Stimulated activated CD4-positive, alpha-beta T cell treated with anti-CD3 and anti-CD28 coated beads, Interleukin-15, amount 100 ng/mL, for 48 hours (primary cell): ENCODE results near the gene ITGA2B.
"Not testable (repeated sequence)": the region's sequence is repeated elsewhere in the genome, so short reads cannot be mapped to it uniquely, and the experiment has no call there.

Experiments used
- DNase-seq, 2 donors: peaks; one replicate each; pipeline ENCODE4 v3.0.0-alpha.2; 2020; ENCODE audit warnings: low read depth in 2 of 2

Gene ITGA2B

DNA sequence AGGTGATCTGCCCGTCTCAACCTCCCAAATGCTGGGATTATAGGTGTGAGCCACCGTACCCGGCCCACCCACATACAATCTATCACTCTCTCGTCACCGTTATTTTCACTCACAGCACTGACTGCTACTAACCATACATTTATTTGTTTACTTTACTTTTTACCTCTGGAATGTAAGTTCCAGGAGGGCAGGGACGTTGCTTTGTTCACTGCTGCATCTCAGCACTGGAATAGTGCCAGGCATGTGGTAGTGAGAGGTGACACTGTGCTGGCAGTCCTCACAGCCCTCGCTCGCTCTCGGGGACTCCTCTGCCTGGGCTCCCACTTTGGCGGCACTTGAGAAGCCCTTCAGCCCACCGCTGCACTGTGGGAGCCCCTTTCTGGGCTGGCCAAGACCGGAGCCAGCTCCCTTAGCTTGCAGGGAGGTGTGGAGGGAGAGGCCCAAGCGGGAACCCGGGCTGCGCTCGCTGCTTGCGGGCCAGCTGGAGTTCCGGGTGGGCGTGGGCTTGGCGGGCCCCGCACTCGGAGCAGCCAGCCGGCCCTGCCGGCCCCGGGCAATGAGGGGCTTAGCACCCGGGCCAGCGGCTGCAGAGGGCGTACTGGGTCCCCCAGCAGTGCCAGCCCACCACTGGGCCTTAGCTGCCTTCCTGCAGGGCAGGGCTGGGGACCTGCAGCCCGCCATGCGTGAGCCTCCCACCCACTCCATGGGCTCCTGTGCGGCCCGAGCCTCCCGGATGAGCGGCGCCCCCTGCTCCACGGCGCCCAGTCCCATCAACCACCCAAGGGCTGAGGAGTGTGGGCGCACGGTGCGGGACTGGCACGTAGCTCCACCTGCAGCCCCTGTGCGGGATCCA lies 20.8 kb downstream of the ITGA2B start:
- DNase-seq: not testable (repeated sequence)

DNA sequence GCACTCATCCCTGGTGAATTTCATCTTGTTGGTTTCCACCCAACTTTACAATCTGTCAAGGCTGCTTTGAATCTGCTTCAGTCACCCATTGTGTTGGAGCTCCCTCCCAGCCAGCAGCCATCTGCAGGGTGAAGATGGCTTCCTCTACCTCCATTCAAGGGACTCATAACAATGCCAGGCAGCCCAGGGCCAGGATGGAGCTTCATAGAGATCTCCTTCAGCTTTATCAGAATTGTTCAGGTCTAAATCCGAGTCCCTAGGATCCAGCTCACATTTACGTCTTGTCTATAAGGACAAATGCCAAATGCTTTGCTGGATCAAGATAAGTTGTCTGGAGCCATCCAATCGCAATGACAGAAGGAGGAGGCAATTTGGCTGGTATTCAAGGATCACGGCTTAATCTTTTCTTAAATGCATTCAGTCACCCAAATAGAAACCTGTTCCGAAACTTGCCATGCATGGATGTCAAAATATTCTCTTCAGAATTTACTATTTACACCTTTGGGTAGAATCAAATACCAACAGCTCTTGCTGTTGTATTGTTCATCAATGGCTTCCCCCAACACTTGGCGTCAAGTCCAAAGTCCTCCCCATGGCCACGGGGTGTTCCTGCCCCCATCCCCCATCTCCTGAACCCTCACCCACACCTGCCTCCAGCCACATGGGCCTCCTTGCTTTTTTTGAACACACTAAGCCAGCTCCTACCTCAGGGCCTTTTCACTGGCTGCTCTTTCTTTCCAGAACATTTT lies 22.0 kb downstream of the ITGA2B start:
- no peak for DNase-seq

DNA sequence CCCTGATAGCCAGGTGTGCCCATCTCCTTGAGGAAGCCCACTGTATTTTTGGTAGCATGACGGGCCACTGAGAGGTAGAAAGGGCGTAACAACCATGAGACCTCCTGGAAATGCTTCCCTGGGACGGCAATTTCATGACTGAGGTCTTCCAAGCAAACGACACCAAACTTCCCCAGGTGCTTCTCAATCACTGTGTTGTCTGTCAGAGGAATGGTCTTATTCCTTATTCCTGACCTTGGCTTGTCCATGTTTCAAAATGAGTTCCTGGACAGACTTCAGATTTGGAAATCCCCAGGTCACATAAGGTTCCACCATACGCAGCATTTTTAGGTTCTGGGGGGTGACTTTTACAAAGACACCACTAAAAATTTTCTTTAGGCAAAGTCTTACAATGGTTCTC lies 24.4 kb downstream of the ITGA2B start:
- DNase-seq: not testable (repeated sequence)

DNA sequence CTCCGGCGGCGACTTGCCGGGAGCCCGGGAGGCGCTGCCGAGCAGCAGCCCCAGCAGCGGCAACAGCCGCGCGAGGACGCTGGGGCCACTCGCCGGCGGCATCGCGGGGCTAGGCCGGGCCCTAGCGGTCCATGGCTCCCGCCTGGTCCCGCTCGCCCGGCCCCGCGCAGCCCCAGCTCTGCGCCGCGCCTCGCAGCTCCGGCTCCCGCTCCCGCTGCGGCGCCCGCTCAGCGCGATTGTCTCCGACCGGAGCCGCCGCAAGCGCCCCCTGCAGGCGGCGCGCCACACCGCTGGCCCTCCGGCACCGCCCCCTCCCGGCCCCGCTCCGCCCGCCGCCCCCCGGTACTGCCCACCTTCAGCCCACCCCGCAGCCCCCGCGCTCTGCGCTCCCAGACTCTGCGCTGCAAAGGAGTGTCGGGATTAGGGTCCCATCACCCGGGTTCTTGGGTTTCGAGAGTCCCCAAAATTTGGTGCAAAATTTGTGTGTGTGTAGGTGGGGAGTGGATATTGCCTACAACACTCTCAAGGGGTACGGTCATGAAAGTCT lies 25.8 kb downstream of the ITGA2B start, which contains the start of gene FAM171A2:
FAM171A2 (minus strand) TSS at position 241 of the 547 bp plus-strand sequence; CDS start at position 102, 139 bp downstream.
- DNase-seq: peak in 1 of 2 donors; percentile 53

DNA sequence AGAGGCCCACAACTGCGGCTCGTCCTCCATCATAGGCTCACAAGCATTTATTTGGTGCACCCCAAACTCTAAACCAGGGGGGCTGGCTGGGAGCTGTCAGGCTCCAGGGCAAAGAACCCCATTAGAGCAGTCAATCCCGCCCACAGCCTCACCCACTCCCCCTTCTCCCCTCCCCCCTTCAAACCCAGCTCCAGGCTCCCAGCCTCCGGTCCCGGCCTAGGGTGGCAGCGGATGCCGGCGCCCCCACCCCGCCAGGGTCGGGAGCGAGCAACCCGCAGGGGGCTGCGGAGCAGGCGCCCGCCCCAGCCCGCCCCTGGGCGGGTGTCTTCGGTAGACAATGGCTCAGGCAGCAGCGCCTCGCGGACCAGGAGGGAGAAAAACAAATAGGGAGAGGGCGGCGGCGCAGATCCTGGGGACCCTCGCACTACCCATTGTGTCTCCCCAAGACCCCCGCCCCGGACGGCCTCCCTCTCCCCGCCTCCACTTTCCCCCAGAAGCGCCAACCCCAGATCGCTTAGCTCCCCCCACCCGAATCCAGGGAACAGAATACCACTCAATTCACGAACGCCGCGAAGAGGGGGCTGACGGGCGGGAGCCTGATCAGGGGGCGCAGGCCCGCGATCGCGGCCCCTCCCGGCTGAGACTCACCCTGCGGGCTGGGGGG lies 26.4 kb downstream of the ITGA2B start:
- DNase-seq: no peak

DNA sequence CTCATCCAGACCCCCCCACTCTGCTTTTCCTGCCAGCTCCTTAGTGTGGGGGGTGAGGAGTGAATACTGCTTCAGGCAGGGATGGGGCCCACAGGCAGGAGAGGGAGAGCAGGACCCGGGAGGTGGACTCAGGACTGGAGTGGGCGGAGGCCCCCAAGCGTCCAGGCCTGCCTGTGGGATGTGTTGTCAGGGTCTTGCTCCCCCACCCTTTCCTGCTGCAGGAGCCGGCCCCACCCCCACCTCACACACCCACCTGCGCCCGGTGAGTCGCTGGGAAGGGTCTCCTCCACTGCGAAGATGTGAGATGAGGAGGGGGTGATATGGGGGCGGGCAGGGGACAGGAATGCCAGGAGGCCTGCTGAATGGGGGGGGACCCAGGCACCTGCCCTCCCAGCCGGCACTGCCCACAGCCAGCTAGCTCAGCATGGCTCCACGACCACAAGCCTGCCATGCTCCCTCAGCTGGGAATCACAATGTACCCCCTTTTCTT lies 26.9 kb downstream of the ITGA2B start:
- no peak for DNase-seq

DNA sequence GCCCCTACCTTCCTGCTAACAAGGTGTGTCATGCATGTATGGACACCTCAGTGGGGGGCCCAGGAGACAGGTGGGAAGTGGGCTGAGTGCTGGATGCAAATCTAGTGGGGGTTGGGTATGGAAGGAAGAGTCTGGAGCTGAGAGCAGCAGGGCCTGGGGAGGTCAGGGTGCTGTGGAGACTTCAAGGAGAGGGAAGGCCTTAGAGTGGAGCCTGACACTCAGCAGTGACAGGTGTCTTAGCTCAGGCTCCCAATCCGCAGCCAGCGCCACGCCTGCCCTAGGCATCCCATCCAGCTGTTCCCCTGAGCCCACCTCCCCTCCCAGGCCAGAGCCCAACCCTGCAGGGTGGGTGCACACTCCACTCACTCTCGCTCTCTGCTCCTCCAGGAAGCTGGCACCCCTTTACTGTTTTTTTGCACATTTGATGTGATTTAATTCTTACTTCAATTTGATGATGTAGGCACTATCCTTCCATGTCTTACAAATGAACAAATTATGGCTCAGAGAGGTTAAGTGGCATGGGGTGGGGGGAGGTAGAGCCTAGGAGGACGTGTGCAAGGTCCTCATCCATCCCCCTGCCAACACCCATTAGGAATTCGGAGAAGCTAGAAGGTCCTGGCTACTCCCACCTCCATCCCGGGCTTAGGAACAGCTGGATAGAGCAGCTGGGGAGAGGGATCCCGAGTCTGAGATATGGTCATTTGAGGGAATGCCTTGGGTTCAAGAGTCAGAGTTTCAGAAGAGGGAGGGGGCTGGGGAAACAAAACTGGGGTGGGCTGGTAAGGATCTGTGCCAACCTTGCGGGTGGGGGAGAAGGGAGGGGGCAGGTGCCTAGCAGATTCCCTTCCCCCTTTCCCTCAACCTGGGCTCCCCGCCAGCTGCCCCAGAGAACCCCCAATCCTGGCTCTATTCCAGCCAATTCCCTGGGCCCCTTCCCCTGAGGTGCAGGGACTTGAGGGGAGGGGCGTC lies 27.9 kb downstream of the ITGA2B start:
- no peak for DNase-seq

DNA sequence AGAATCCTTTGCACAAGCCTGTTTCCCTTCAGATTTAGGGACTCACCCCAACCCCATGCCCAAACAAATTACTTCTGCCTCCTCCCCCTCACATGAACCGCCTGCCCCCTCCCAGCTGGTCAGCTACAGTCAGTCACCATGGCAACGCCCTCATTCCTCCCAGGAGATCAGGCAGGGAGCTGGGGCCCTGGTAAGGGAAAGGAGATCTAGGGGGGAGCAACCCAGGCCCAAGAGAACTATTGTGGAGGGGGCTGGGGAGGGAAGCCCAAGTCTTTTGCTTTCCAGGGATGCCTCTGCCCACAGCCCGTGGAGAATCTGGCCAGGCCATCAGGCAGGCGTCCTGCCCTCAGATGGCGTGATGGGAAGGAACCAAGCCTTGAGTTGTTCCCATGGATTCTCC lies 28.6 kb downstream of the ITGA2B start:
- no peak for DNase-seq

DNA sequence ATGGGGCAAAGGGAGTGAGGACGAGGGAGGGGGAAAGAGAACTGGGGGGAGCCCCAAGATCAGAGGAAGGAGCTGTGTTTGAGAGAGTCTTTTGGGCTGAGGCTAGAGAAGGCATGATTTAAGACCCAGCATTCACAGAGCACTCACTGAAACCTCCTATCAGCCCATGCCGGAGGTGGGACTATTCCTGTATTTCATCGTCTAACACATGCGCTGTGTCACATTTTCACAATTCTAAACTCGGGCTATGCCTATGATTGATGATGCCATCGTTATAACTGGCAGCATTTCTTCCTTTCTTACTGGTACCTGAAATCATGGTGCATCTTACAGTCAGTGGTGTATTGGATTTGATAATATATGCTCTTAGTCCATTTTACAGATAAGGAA lies 29.3 kb downstream of the ITGA2B start:
- DNase-seq: no peak

DNA sequence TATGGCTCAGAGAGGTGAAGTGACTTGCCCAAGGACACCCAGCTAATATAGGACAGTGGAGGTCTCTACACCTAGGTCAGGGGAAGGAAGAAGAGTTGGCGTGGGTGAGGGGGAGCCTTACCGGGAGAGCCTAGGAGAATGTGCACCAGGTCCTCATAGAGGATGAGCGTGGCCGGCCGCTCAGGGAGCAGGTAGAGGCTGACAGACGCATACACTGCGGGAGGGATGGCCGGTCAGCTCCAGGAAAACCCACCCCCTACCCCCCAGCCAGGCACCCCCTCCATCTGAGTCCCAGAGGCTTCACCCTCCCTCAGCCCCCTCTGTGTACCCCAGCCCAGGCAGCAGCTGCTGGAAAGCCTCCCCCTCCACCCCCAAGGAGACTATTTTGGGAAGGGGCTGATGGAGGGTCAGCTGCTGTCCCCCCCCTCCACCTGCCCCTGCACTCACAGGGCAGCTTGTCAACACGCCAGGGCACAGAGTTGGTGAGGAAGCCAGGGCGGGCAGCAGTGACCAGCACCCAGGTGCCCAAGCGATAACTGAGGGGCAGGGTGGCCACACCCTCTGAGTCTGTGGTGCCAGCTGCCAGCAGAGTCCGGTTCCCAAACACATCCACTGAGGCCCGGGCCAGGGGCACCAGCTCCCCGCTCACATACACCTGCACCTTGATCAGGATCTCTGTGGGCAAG lies 29.8 kb downstream of the ITGA2B start:
- no peak for DNase-seq

DNA sequence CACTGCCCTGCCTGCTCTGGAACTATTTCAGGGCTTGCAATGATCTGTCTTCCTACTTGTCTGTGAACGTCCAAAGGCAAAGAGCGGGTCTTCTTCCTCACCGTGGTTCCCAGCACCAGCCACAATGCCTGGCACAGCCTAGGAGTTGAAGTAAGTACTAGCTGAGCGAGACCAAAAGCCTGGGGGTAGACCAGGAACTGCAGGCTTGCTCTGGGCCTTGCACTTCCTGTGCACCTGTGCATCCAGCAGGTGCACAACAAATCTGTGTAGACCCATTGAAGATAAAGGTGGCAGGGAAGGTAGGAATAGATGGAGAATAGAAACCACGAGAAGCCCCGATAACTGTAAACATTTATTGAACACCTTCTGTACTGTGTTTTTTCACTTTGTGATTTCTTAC lies 30.4 kb downstream of the ITGA2B start:
- no peak for DNase-seq

DNA sequence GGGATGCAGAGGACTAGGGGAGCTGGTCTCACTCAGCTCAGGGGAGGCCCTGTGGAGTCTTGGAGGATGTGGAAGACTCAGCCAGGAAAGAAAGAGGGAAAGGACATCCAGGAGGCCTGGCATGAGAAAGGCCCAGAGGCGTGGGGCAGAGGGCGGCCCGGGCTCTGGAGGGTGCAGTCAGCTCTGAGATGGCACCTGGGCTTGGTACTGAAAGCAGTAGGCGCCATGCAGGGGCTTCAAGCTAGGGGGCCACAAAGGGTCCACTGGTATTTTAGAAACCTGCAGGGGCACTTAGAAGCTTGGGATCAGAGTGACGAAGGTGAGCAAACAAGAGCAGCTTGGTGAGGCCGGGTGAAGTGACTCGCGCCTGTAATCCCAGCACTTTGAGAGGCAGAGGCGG lies 31.4 kb downstream of the ITGA2B start:
- no peak for DNase-seq

DNA sequence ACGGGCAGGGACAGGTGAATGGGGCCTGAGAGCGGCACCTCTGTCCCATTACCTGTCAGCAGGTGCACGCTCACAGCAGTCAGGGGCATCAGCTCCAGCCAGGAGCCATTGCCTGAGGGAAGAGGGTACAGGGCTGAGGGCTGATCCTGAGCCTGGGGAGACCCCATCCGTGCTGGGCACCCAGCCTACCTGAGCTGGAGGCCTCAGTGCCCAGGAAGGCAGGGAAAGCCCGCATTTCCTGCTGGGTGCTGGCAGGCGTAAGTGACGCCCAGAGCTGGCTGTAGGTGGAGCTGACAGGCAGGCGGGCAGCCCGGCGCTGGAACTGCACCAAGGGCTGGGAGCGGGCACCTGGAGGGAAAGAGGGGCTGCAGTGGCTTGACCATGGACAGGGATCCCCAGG lies 33.2 kb downstream of the ITGA2B start:
- DNase-seq: no peak

DNA sequence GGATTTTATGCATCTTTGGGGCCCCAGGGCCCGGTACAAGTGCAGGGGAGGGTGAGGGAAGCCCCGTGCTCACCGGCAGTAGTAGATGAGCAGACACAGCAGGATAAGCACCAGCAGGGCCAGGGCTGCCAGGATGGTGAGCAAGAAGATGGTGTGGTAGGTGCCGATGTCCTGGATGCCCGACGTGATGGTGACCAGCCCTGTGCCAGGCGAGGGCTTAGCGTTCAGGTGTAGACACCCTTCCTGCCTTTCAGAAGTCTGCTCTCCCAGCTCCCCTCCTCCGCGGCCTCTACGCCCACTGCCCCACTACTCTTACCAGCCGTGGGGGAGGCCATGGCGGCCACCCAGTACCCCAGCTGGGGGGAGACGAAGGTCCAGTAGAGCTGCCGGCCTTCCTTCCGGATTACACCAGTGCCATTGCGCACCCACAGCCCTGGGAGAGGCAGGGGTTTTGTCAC lies 33.8 kb downstream of the ITGA2B start:
- no peak for DNase-seq

DNA sequence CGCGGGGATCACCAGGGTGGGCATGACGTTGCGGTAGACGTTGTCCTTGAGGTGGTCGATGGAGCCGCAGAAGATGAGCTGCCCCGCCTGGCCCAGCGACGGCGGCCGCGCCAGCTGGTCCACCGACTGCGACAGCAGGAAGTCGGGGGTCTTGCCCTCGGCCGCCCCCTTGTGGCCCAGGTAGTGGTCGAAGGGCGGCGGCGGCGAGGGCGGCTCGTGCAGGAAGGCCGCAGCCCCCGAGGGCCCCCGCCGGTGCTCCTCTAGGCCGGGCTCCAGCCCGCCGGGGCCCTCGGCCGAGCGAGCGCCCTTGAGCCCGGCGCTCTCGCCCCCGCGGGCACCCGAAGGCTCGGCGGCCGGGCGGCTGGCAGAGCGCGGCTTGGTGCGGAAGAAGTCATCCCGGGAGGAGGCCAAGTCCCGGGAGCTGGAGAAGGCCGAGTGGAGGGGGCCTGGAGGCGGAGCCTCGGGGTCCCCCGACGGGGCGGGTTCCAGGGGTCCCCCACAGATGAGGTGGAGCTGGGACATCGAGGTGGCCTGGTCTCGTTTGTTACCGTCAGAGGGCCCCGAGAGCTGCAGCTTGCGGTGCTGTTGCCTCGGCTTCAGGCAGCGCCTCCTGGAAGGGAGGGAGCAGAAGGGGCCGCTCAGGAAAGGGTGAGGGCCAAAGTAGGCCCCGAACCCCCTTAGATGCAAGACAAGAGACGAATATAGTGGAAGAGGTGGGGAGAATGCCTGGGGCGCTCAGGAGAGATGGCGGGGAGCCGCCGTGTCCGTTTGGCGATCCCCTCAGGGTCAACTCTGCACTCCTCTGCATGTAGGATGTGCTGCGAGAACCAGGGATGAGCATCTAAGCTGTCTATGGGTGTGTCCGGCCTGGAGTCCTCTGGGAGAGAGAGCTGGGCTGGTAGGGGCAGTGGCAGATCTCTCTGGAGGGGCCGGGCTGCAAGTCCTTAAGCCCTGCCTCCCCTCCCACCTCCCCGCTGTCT lies 34.6 kb downstream of the ITGA2B start:
- no peak for DNase-seq

DNA sequence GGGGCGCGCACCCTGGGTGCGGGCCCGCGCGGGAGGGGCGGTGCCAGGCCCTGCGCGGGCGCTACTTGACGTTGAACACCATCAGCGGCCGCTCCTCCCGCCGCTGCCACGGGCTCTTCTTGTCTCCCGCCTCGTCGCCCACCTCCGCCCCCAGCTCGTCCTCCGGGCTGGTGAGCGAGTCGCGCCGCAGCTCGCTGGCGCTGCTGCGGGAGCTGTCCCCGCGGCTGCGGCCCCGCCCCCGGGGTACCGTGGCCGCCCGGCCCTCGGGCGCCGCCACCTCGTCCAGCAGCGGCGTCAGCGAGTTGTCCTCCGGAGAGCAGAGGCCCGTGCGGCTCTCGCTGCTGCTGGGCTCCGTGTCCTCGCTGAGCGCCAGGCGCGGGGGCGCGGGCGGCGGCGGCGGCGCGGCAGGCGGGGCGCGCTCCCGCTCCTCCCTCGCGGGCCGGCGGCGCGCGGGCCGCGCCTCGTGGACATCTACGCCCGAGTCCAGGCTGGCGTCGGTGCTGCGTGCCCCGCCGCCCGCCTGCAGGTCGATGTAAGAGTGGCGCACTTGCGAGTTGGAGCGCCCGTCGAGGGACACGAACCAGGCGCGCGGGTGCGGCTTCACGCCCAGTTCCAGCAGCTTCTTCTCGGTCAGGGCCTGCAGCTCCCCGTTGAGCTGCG lies 35.6 kb downstream of the ITGA2B start:
- DNase-seq: no peak

DNA sequence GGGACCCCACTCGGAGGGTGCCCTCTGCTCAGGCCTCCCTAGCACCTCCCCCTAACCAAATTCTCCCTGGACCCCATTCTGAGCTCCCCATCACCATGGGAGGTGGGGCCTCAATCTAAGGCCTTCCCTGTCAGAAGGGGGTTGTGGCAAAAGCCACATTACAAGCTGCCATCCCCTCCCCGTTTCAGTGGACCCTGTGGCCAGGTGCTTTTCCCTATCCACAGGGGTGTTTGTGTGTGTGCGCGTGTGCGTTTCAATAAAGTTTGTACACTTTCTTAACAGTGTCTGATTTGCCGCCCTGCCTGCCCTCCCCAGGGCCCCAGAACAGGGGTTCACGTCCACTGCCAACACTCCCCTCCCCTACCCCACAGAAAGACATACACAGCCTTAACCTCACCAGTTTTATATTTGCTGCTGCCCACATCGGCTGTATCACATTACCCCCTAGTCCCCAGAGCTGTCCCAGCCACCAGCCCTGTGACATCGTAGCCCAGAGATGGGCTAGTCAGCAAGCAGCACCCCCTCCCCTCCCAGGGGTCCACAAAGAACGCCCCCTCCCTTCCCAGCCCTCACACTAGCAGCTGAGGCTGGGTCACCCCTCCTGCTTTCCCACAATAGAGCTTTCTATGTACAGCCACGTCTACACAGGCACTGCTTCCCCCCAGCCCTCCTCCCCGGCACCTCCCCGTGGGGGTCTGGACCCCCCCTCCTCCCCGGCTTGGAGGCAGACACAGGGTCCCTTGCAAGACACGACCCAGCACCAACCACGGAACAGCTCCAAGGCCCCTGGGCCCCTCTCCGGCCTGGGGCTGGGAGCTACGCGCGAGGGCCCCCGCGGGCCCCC lies 36.4 kb downstream of the ITGA2B start:
- DNase-seq: no peak
